KMS-11 (cell line): Measurements from ENCODE around the gene TVP23C.

Experiments used
- H2AFZ ChIP-seq: fragments of 200-600 bp; sonication (generic); 2 replicates; pipeline ENCODE4 v1.6.1; 2016; ENCODE audit warnings: antibody characterized with exemption, mixed run types, low read depth
- H3K27ac ChIP-seq: fragments of 200-600 bp; sonication (generic); 2 replicates; pipeline ENCODE4 v1.6.1; 2016; ENCODE audit warnings: mild to moderate bottlenecking, mixed run types
- H3K27me3 ChIP-seq: fragments of 200-600 bp; sonication (generic); 2 replicates; pipeline ENCODE4 v1.6.1; 2017; ENCODE audit warnings: mild to moderate bottlenecking, low read depth, mixed run types, moderate library complexity; ENCODE audit not compliant: insufficient read depth
- H3K36me3 ChIP-seq: fragments of 200-600 bp; sonication (generic); 2 replicates; pipeline ENCODE4 v1.6.1; 2017; ENCODE audit warnings: mild to moderate bottlenecking, mixed run types; ENCODE audit not compliant: insufficient read depth
- H3K4me1 ChIP-seq: fragments of 200-600 bp; sonication (generic); 2 replicates; pipeline ENCODE4 v1.6.1; 2016; ENCODE audit warnings: mild to moderate bottlenecking, low read depth, mixed run types; ENCODE audit not compliant: poor library complexity, severe bottlenecking
- H3K4me2 ChIP-seq: fragments of 200-600 bp; sonication (generic); 2 replicates; pipeline ENCODE4 v1.7.0; 2016; ENCODE audit warnings: mild to moderate bottlenecking, mixed run types
- H3K4me3 ChIP-seq: fragments of 200-600 bp; sonication (generic); IDR thresholded peaks from 2 replicates; pipeline ENCODE4 v1.6.1; 2017; ENCODE audit warnings: low read depth, low read length, mixed read lengths; ENCODE audit not compliant: insufficient read depth
- H3K79me2 ChIP-seq: fragments of 200-600 bp; sonication (generic); 2 replicates; pipeline ENCODE4 v1.6.1; 2016; ENCODE audit warnings: low read depth, mixed run types; ENCODE audit not compliant: insufficient read depth
- H3K9ac ChIP-seq: fragments of 200-600 bp; sonication (generic); 2 replicates; pipeline ENCODE4 v1.6.1; 2016; ENCODE audit warnings: mild to moderate bottlenecking, mixed run types
- H4K20me1 ChIP-seq: fragments of 200-600 bp; sonication (generic); 2 replicates; pipeline ENCODE4 v1.6.1; 2016; ENCODE audit warnings: mild to moderate bottlenecking, mixed run types; ENCODE audit not compliant: insufficient read depth
- CTCF ChIP-seq: fragments of 200-600 bp; sonication (generic); conservative IDR thresholded peaks from 2 replicates; pipeline ENCODE4 v1.6.1; 2017; ENCODE audit warnings: low read depth, mild to moderate bottlenecking, antibody characterized with exemption, low read length, moderate library complexity, mixed read lengths

Gene TVP23C

GRCh38 chr17:15465045-15465701 is 98.1 kb downstream of the TVP23C start:
- no peak overlapping the region for H3K27ac ChIP-seq
- no peaks in the 10 kb centered on the region for H4K20me1 ChIP-seq
- no peak overlapping the region for H2AFZ ChIP-seq
- H3K4me3 ChIP-seq: no peak overlapping the region
- no peaks in the 10 kb centered on the region for H3K36me3 ChIP-seq
- no peak overlapping the region for H3K9ac ChIP-seq
- no peaks in the 10 kb centered on the region for H3K79me2 ChIP-seq
- TF ChIP-seq CTCF: no peak
- H3K27me3 ChIP-seq: no peaks in the 10 kb centered on the region
- H3K4me2 ChIP-seq: no peak overlapping the region
- no peaks in the 10 kb centered on the region for H3K4me1 ChIP-seq

DNA sequence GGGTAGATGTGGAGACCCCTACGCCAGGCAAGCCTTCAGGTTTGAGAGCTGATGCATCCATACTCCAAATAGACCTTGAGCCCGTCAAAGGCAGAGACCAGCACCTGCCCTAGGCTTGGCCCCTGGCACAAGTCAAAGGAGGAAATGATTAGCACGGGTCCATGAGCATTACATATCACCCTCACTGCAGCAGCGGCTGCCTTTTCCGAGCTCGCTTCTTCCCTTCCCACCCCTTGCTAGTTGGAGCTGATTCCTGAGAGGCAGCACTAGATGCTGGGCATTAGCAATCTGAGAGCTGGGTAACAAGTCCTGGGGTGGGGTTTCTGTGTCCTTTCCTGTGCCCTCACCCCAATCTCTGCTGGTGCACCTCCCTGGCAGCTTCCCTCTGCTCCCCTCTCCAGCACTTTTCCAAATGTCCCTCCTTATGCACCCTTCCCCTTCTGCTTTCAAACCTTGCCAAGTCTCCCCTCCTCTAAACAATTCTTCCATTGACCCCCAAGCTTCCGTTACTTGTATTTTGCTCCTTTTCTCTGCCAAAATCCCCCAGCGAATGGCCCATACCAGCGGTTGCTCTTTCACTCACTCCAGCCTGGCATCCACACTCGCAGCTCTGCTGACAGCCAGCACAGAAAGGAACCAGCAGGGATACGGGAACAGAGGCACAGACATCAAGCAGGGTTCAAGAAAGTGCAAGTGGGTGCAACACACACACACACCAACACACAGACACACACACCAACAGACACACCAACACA is 98.9 kb downstream of the TVP23C start:
- Histone ChIP-seq H3K4me3 (no peak overlapping the region), H2AFZ (no peak overlapping the region), H3K36me3 (no peaks in the 10 kb centered on the region), H3K27ac (no peak overlapping the region), H4K20me1 (no peaks in the 10 kb centered on the region), H3K4me1 (no peaks in the 10 kb centered on the region), H3K4me2 (no peak overlapping the region), H3K9ac (no peak overlapping the region), H3K27me3 (no peaks in the 10 kb centered on the region), H3K79me2 (no peaks in the 10 kb centered on the region)
- no peak for TF ChIP-seq CTCF

- no peak for TF ChIP-seq CTCF
- Histone ChIP-seq H3K4me2 (no peak overlapping the region), H3K36me3 (no peaks in the 10 kb centered on the region), H3K4me1 (no peaks in the 10 kb centered on the region), H3K9ac (no peak overlapping the region), H4K20me1 (no peaks in the 10 kb centered on the region), H3K27me3 (no peaks in the 10 kb centered on the region), H2AFZ (no peak overlapping the region), H3K27ac (no peak overlapping the region), H3K4me3 (no peak overlapping the region), H3K79me2 (no peaks in the 10 kb centered on the region)
Measured at GRCh38 chr17:15462976-15463772, 100.1 kb downstream of the TVP23C start.

GRCh38 chr17:15457723-15458094 is 105.6 kb downstream of the TVP23C start:
- Histone ChIP-seq H2AFZ (no peak overlapping the region), H3K27me3 (no peaks in the 10 kb centered on the region), H3K4me1 (no peaks in the 10 kb centered on the region), H3K9ac (no peak overlapping the region), H3K27ac (no peak overlapping the region), H3K36me3 (no peaks in the 10 kb centered on the region), H4K20me1 (no peaks in the 10 kb centered on the region), H3K4me3 (no peak overlapping the region), H3K79me2 (no peaks in the 10 kb centered on the region), H3K4me2 (no peak overlapping the region)
- TF ChIP-seq CTCF: no peak
